Measurements from ENCODE around the gene UGT1A3.

DNA sequence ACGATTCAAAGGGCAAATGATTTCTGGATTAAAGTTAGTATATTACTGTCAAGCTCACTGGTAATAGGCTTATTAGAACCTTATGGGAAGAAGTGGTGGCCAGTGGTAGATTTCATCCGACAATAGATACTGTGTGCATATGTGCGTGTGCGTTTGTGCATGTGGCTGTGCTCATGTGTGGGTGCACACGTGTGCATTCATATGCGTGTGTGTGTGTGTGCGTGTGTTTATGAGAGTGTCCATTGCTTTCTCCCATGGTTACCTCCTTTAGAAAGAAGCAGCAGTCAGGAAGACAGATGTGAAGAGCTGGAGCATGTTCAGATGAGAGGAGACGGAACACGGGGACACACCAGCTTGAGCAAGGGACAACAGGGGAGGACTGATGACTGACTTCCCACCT lies 40.4 kb downstream of the UGT1A3 start:
- TF ChIP-seq, protein P1, sequence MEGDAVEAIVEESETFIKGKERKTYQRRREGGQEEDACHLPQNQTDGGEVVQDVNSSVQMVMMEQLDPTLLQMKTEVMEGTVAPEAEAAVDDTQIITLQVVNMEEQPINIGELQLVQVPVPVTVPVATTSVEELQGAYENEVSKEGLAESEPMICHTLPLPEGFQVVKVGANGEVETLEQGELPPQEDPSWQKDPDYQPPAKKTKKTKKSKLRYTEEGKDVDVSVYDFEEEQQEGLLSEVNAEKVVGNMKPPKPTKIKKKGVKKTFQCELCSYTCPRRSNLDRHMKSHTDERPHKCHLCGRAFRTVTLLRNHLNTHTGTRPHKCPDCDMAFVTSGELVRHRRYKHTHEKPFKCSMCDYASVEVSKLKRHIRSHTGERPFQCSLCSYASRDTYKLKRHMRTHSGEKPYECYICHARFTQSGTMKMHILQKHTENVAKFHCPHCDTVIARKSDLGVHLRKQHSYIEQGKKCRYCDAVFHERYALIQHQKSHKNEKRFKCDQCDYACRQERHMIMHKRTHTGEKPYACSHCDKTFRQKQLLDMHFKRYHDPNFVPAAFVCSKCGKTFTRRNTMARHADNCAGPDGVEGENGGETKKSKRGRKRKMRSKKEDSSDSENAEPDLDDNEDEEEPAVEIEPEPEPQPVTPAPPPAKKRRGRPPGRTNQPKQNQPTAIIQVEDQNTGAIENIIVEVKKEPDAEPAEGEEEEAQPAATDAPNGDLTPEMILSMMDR (IDR thresholded peaks at IDR 0.05), result no peak
- TF ChIP-seq POLR2A (IDR thresholded peaks at IDR 0.05), result no peak

All from thyroid gland (tissue), 4 donors.